ENCODE data around the gene DCLK1.

The DCLK1 gene

GRCh38 chr13:35770756-35771297 is 360.4 kb downstream of the DCLK1 start:
- DNase-seq: no peak

GRCh38 chr13:35769812-35770211 is 361.4 kb downstream of the DCLK1 start:
- DNase-seq: no peak

- no peak for DNase-seq
These were observed 362.6 kb downstream of the DCLK1 start for GRCh38 chr13:35768551-35768950.

GRCh38 chr13:35768073-35768472 is 363.1 kb downstream of the DCLK1 start:
- DNase-seq: no peak

- DNase-seq: no peak
These were observed 363.8 kb downstream of the DCLK1 start for GRCh38 chr13:35767256-35767976.

GRCh38 chr13:35766663-35767062 is 364.5 kb downstream of the DCLK1 start:
- DNase-seq: no peak

- no peak for DNase-seq
These were observed 365.2 kb downstream of the DCLK1 start for GRCh38 chr13:35765941-35766340.

GRCh38 chr13:35765366-35765765 is 365.8 kb downstream of the DCLK1 start:
- DNase-seq: no peak

- no peak for DNase-seq
These were observed 366.7 kb downstream of the DCLK1 start for GRCh38 chr13:35764326-35765015.

GRCh38 chr13:35763782-35764123 is 367.4 kb downstream of the DCLK1 start:
- DNase-seq: no peak

- no peak for DNase-seq
These were observed 368.0 kb downstream of the DCLK1 start for GRCh38 chr13:35763060-35763781.

GRCh38 chr13:35761440-35762252 is 369.5 kb downstream of the DCLK1 start:
- no peak for DNase-seq

GRCh38 chr13:35760735-35761281 is 370.4 kb downstream of the DCLK1 start:
- DNase-seq: no peak

GRCh38 chr13:35747594-35747993 is 383.6 kb downstream of the DCLK1 start:
- DNase-seq: no peak

- no peak for DNase-seq
These were observed 386.5 kb downstream of the DCLK1 start for GRCh38 chr13:35744566-35745178.

GRCh38 chr13:35744144-35744543 is 387.0 kb downstream of the DCLK1 start:
- no peak for DNase-seq

- no peak for DNase-seq
These were observed 388.0 kb downstream of the DCLK1 start for GRCh38 chr13:35743165-35743564.

- DNase-seq: no peak
These were observed 389.5 kb downstream of the DCLK1 start for GRCh38 chr13:35741657-35742056.

- DNase-seq: no peak
These were observed 394.3 kb downstream of the DCLK1 start for GRCh38 chr13:35736876-35737275.

GRCh38 chr13:35733827-35734226 is 397.4 kb downstream of the DCLK1 start:
- no peak for DNase-seq

GRCh38 chr13:35732565-35732964 is 398.6 kb downstream of the DCLK1 start:
- DNase-seq: no peak

- DNase-seq: no peak
These were observed 399.7 kb downstream of the DCLK1 start for GRCh38 chr13:35731471-35731870.

Measured in CD4-positive, alpha-beta T cell treated with Interferon gamma for 1 hour (primary cell).